IPS DF 4.7 (cell line): ENCODE results near the gene CDC42BPB.
"Not testable (repeated sequence)": the region's sequence is repeated elsewhere in the genome, so short reads cannot be mapped to it uniquely, and the experiment has no call there.

Experiments used
- DNase-seq: peaks from one replicate; pipeline ENCODE4 v3.0.0-alpha.2; 2013; ENCODE audit warnings: low spot score; ENCODE audit errors: extremely low read depth

CDC42BPB gene

DNA sequence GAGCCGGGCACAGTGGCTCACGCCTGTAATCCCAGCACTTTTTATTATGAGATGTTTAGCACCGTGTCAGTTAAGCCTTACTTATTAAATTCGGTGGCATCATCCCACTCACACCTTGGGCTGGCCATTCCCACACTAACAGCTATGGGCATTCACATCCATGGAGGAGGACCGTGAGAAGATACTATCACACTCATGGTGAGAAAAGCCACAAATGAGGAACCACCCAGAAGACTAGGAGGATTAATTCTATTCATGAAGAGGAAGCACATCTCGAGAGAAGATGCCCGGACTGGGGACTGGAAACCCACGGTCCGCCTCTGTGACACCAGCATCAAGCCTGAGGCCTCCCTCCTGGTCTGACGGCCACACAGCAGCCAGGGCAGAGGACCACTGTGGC lies 4.9 kb downstream of the CDC42BPB start:
- DNase-seq, result no peak

DNA sequence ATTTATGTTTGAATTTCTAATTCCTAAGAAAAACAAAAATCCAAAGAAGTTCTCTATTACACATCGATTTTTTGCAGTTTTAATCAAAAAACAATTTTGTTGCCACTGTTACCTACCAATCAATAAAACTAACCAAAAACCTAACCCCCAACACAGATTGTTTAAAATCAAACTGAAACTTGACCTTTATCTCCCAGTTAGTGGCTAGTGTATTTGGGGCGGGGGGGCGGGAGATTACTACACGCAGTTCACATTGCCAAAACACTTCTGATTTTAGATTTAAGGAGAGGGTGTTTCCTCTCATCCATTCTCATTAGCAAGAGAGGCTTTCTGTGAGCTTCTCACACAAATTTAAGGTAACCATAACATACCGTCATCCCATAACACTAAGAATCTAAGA lies 6.4 kb downstream of the CDC42BPB start:
- DNase-seq, result no peak

DNA sequence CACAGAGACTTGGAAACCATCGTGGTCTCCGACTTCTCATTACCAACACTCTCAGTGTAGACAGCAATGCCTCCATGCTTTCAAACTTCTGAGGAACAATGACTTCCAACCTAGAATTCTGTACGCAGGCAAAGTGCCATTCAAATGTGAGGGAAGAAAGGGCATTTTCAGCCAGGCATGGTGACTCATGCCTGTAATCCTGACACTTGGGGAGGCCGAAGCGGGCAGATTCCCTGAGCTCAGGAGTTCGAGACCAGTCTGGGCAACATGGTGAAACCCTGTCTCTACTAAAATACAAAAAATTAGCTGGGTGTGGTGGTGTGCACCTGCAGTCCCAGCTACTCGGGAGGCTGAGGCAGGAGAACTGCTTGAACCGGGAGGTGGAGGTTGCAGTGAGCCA lies 9.9 kb downstream of the CDC42BPB start:
- not testable (repeated sequence) for DNase-seq

DNA sequence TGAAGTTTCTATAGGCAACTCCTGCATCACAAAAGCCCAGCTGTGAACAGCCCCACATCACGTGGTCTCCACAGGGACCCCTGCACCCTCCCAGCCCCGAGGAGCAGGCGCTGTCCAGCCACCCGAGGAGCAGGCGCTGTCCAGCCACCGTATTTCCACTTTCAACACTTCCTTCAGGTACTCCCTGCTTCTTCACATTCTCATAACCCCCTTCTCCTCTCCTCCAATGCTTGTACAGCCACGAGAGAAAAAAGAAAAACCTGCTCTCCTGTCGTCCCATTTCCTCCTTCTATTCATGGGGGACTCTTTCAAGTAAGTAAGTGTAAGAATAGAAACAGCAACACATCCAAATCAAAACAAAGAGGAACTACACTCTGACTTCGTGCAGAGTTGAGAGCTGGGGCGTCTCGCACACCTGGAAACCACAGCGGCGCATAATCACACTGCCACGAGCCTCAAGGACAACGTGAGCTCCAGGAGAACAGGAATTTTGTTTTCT lies 11.9 kb downstream of the CDC42BPB start:
- DNase-seq, result no peak

DNA sequence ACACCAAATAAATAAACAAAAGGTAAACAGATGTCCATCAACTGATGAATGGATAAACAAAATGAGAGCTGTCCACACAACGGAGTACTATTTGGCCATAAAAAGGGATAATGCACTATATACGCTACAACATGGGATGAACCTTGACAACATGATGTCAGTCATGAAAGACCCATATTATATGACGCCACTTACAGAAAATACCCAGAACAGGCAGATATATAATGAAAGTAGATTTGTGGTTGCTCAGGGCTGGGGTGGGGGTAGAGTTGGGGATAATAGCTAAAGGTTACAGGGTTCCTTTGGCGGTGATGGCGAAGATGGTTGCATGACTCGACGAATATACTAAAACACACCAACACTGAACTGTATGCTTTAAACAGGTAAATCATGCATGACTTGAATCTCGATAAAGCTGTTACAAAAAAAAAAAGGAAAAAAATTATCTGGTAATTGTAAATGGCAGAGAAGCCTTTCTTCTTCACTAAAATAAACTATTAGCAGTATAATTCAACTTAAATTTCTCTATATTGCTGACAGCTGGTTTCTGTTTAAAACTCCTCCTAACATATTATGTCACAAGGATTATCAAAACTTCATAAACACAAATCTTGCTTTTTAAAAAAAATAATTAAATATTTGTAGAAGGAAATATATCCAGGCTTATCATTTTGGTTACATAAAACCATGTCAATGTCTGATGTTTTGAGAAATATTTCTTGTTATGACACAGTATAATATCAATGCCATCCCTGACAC lies 13.9 kb downstream of the CDC42BPB start:
- DNase-seq, result no peak

DNA sequence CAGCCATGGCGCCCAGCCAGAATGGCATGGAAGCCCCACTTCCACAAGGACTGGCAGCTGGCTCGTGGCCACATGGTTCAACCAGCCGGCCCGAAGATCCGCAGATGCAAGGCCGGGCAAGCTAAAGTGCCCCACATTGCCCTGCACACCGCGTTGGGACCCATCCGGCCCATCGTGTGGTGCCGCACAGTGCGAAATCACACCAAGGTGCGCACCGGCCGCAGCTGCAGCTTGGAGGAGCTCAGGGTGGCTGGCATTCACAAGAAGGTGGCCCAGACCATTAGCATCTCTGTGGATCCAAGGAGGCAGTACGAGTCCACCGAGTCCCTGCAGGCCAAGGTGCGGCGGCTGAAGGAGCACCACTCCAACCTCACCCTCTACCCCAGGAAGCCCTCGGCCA lies 15.9 kb downstream of the CDC42BPB start:
- no peak for DNase-seq

DNA sequence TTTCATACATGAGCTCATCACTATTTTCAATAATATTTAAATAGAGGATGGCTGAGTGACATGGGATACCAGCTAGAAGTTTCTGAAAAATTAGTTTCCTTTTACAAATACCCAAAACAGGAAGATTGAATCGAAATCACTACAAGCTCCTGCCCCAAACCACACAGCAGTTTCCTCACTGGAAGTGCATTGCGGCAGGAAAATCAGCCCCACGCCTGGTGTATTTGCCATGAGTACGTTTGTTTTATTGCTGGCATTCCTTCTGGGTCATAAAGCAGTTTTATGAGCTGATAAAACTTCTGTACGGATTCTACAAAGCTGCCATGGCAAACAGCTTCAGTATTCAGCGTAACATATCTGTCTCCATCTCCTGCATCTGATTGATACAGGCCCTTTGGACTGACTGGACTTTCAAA lies 23.7 kb downstream of the CDC42BPB start:
- DNase-seq, result no peak

DNA sequence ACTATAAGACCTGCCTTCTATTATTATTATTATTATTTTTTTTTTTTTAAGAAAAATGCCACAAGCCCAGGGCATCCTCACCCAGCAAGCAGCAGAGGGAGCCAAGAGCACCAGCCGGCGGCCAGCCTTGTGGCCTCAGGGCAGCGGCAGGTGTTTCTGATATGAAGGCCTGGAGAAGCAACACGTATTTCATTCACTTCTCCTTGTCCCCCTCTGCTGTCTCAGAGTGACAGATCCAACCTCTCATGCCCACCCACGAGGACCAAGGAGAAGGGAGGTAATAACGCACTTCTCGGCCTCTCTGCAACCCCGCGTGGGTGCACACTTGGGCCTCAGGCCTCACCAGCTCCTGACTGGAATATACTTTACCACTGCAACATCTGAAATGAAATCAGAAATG lies 25.4 kb downstream of the CDC42BPB start:
- DNase-seq, result no peak

DNA sequence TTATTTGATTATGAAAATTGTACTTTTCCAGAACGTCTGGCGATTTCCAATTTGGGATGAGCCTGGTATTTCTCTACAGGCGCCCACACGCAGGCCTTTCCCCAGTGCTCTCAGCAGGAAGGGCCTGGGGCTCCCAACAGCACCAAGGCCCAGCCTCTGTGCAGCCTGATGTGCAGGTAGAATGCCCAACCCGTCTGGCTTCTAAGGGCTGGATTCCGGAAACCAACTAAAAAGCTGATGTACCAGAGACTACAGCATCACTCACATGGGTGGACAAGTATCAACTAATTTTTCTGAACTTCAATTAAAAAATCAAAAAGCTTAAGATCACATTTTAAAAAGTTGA lies 25.8 kb downstream of the CDC42BPB start:
- no peak for DNase-seq

DNA sequence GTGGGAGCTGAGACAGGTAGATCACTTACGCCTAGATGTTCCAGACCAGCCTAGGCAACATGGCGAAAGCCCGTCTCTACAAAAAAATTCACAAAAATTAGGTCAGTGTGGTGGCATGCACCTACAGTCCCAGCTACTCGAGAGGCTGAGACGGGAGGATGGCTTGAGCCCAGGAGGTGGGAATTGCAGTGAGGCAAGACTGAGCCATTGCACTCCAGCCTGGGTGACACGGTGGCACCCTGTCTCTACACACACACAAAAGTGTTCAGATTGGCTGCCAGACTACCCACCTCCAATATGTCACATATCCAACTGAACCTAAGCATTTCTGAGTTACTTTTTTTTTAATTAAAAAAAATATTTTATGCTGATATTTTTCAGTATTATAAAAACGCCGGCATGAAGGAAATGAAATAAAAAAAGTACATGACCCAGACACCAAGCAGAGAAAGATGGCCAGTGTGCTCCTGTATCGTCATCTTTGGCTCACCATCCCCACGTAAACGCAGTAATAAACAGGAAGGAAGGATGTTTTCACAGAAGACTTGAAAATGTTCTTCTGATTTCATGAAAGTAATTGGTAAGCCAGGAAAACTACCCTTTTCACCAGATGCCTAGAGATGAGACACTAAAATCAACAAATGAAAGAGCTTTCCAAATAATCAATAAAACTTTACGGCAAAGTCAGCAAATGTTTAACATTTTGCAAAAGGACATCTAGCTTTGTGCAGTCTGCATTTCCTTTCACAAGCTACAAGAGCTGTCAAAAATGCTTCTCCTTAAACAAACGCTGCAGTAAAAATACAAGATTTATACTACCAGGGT lies 26.4 kb downstream of the CDC42BPB start:
- DNase-seq, result no peak

DNA sequence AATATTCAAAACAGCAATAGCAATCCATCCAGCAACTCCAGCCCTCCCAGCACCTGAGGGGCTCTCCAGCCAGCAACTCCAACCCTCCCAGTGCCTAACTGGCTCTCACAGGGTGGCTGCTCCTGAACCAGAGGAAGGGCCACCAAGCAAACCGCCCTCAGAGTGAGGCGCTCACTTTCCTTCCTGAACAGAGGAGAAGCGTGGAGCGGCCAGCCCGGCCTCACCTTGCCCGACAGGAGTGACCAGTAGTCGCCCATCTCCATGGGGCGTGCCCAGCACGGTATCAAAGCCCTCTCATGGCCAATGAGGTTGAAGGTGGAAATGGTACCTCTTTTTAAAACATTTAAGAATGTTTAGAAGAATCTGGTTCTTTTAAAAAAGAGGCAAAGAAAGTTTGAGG lies 27.4 kb downstream of the CDC42BPB start:
- DNase-seq, result no peak

DNA sequence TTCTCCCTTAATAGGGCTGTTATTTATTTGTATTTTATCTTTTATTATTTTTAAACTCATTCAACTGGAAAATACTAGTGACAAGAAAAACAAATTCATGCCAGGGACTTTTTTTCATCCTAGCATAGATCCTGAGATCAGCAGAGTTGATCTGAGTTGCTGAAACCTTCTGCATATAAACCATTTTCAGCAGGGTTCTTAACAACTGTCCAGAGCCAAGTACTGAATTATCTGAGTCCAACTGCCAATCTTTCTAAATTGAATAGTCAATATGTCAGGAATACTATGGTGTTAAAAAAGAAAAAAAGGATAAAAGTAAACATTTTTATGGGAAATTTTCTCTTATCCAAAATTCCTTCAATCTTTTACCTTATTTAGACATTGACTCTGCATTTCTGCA lies 28.6 kb downstream of the CDC42BPB start:
- no peak for DNase-seq

DNA sequence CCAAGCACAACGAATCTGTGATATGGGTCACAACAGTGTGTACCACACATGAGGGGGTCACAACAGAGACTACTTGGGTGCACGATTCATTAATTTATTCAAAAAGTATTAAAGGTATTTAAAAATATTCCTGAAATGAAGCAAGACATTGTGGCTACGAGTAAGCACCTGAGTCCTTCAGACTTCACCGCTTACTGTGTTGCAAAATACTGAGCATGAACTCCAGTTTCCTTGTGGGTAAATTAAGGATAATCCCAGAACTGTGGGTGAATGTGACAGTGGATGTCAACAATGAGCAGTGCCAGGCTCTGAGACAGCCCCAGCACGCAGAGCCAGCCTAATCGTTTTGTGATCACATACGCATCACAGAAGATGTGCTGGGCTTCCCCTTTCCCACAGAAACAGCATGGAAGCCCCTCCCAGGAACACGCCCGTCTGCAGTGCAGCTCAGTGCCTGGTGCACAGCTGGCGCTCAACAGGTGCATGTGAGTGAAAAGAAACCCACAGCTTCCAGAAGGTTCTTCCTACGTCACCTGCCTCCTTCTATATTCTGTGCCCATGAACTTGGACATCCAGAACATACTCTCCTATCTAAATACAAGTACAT lies 29.1 kb downstream of the CDC42BPB start:
- DNase-seq, result no peak

DNA sequence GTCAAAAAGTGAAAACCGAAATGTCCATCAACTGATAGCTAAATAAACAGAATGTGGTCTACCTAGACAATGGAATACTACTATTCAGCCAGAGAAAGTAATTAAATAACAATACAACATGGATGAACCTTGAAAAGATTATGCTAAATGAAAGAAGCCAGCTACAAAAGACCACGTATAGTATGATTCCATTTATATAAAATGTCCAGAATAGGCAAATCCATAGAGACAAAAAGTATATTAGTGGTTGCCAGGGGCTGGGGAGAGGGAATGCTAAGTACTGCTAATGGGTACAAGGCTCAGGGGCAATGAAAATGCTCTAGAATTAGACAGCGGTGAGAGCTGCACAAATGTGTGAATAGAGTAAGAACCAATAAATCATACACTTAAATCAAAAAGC lies 29.9 kb downstream of the CDC42BPB start:
- DNase-seq, result no peak

DNA sequence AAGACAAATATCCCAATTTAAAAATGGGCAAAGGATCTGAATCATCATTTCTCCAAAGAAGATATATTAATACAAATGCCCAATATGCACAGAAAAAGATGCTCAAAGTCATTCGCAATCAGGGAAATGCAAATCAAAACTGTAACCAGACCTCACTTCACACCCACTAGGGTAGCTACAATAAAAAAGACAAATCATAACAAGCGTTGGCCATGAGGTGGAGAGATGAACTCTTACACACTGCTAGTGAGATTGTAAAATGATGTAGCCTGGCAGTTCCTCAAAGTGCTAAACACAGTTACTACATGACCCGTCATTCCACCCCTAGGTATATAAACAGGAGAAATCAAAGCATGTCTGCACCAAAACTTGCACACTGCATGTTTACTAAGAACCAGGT lies 30.4 kb downstream of the CDC42BPB start:
- DNase-seq, result no peak

DNA sequence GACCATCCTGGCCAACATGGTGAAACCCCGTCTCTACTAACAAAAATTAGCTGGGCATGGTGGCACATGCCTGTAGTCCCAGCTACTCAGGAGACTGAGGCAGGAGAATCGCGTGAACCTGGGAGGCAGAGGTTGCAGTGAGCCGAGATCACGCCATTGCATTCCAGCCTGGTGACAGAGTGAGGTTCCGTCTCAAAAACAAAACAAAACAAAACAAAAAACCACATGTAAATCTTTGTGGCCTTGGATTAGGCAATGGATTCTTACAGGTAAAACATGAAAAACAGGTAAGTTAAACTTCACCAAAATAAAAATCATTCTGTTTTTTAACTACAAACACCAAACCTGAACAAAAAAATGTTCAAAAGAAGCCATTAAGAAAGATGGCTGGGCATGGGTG lies 31.2 kb downstream of the CDC42BPB start:
- DNase-seq, result not testable (repeated sequence)

DNA sequence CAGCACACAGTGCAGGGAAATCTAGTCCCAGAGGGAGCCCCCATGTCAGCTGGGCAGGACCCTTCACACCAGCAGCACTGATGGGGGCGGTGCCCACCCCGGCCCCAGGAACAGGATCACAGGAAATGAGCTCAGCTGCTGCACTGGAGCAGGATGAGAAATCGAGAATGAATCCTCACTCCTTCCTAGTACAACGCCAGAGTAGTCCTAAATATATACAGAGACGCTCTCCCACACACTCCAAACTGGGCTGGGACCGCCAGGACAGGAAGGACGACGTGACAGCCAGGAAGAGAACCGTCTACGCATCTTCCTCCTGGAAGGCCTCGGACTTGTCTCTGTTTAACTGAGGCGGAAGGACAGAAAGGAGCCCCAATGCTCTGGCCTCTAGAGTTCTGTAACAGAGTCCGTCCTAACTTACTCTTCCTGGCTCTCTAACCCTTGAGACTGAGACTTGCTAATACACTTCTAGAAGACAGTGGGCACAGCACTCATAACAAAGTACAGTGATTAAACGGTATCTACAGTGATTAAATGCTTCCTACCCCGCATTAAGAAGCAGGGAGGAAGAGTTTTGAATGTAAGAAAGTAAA lies 33.4 kb downstream of the CDC42BPB start:
- no peak for DNase-seq

DNA sequence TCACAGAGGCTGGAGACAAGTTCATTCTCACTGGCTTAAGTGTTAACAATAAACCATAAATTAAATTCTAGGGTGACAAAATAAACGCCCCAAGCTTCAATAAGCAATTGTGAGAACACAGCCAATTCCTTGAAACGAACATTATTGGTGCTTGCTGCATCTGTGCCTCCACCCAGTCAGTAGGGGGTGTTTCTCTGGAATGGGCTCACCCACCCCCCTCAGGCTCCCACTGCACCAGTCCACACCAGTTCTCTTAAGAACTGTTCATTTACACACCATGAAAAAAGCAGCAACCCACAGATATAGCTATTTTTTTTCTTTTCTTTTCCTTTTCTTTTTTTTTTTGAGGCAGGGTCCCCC lies 34.7 kb downstream of the CDC42BPB start:
- no peak for DNase-seq

DNA sequence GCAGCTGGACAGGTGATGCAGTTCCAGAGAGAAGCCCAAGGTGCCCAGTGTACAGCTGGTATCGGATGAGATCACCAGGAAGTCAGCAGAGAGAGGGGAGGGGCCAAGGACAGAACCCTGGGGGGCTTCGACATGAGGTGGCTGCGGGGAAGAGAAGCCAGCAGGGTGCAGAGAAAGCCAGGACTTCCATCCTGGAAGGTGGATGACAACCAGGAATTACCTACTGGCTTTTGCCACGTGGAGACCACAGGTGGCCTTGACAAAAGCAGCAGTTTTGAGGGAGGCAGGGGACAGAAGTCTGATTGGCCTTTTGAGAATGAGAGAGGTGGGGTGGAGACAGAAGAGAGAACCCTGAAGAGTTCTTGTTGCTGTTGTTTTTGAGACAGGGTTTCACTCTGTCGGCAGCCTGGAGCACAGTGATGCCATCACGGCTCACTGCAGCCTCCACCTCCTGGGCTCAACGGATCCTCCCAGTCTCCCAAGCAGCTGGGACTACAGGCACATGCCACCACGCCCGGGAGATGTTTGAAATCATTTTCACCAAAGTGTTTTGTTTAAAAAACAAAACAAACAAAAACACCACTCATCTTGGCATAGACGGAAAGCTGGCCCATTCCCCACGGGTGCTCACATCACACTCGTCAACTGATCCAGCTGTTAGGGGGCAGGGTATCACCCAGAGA lies 35.2 kb downstream of the CDC42BPB start:
- DNase-seq, result no peak

DNA sequence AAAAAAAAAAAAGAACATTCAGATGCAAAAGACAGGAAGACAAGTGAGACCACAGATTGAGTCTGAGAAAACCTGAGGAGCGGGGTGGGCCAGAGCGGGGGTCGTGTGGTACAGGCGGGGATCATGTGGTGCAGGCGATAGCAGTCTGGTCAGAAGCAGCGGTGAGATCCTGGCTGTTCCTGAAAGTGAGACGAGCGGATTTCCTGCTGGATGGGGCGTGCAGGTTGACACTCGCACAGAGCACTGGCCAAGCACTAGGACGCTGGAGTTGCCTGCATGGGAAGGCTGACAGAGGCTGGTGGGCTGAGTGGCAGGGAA lies 35.7 kb downstream of the CDC42BPB start:
- DNase-seq, result no peak

DNA sequence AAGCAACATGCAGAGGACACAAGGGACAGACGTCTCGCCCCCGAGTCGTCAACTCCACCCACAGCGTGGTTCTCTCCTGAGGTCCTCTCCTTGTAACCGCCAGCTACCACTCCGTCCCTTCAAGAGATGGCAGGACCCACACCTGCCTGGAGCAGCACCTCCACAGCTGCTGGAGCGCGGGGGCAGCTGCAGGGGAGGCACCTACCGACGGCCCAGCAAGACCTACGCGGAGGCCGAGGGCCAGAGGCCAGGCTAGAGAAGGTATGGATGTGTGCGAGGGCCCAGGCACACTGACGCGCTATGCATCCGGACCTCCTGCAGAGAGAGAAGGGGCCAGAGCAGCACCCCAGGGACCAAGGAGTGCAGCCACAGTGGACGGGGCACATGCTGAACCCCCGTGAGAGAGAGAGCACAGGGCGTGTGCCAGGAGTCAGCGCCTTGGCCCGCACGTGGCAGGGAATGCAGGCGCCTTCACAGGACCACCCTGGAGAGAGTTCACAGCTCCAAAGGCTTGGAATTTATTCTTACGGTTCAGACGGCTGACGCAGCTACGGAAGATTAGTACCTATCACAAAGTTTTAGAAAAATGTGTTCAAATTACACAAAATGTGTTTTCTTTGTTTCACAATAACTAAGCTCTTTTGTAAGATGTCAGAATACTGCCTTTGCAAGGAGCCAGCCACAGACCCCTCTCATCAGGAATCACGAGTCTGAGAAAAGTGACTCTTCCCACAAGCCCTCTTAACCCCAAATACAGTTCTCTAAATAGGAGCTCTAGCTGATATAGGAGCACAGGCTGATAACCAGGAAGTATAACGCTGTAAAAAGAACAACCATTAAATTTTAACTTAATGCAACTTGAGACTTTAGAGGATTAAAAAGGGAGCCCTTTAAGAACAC lies 36.8 kb downstream of the CDC42BPB start:
- no peak for DNase-seq
